ENCODE measurements around the gene HIPK4. TPM values are rescaled to one million over a fixed set of nuclear protein-coding genes. Genes with fewer than 3 reads are reported as not detected.

HIPK4 gene
- total and polyA plus RNA-seq, 2 experiments from 2014 or later = 0.21 to 0.52 TPM

GRCh38 chr19:40395956-40396355 is 6.0 kb upstream of the HIPK4 start (continued):
- TF ChIP-seq, protein P1, sequence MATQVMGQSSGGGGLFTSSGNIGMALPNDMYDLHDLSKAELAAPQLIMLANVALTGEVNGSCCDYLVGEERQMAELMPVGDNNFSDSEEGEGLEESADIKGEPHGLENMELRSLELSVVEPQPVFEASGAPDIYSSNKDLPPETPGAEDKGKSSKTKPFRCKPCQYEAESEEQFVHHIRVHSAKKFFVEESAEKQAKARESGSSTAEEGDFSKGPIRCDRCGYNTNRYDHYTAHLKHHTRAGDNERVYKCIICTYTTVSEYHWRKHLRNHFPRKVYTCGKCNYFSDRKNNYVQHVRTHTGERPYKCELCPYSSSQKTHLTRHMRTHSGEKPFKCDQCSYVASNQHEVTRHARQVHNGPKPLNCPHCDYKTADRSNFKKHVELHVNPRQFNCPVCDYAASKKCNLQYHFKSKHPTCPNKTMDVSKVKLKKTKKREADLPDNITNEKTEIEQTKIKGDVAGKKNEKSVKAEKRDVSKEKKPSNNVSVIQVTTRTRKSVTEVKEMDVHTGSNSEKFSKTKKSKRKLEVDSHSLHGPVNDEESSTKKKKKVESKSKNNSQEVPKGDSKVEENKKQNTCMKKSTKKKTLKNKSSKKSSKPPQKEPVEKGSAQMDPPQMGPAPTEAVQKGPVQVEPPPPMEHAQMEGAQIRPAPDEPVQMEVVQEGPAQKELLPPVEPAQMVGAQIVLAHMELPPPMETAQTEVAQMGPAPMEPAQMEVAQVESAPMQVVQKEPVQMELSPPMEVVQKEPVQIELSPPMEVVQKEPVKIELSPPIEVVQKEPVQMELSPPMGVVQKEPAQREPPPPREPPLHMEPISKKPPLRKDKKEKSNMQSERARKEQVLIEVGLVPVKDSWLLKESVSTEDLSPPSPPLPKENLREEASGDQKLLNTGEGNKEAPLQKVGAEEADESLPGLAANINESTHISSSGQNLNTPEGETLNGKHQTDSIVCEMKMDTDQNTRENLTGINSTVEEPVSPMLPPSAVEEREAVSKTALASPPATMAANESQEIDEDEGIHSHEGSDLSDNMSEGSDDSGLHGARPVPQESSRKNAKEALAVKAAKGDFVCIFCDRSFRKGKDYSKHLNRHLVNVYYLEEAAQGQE (IDR thresholded peaks at IDR 0.05; ENCODE audit: unreplicated experiment) = no peak
- TF ChIP-seq NANOG (IDR thresholded peaks at IDR 0.05; ENCODE audit: borderline replicate concordance) (no peak), POLR2AphosphoS5 (IDR thresholded peaks at IDR 0.05; ENCODE audit: low read depth) (no peak), CTCF (conservative IDR thresholded peaks at IDR 0.05; ENCODE audit: low read depth in 2 of 2) (no peak), JUNB (IDR thresholded peaks at IDR 0.05; ENCODE audit: unreplicated experiment) (no peak), ETS1 (IDR thresholded peaks at IDR 0.05) (no peak), STAT1 (IDR thresholded peaks at IDR 0.05; ENCODE audit: unreplicated experiment) (no peak)

DNA sequence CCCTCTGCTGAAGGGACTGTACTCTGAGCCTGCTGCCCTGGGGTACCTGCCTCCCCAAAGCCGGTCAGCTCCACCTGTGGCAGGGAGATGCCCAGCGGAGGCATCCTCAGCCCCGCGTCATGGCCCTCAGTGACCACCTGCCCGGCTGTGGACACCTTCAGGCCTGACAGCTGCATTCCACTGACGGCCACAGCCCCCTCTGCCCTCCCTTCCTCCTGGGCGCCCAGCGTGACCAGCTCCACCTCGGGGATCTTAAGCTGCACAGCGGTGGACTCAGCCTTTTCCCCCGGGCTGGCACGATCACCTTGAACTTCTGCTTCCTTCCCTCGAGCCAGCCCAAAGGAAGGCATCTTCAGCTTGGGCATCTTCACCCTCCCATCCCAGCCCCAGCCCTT is 4.8 kb upstream of the HIPK4 start:
- H3K4me3 Mint-ChIP-seq = no peak overlapping the region
- H3K36me3 Mint-ChIP-seq (ENCODE audit: low read depth) = no peaks in the 10 kb centered on the region
- H3K27me3 ChIP-seq (ENCODE audit: insufficient read depth) = peaks cover 14% of the 10 kb centered on the region
- DNase-seq (ENCODE audit: low spot score) (no peak), ATAC-seq (no peak)
- no peak overlapping the region for H2AFZ ChIP-seq
- peaks cover 29% of the 10 kb centered on the region for H3K27me3 Mint-ChIP-seq (ENCODE audit: insufficient read depth, low read depth, poor library complexity)
- no peak overlapping the region for H3K4me2 ChIP-seq
- peaks cover 4% of the 10 kb centered on the region for H3F3A ChIP-seq (replicated peaks; ENCODE audit: low read depth)
- H3K9me3 Mint-ChIP-seq = no peaks in the 10 kb centered on the region; the same call in 2 of the 3 replicates
- peaks cover 20% of the 10 kb centered on the region for H3K4me1 Mint-ChIP-seq
- no peak overlapping the region for H3K27ac ChIP-seq (ENCODE audit: low read depth)
- H3K79me2 ChIP-seq (replicated peaks; ENCODE audit: insufficient read depth) = no peaks in the 10 kb centered on the region
- no peak overlapping the region for H3K27ac Mint-ChIP-seq
- H3K4me3 ChIP-seq = no peak overlapping the region
- H3K4me1 ChIP-seq (ENCODE audit: insufficient read depth) = no peaks in the 10 kb centered on the region; the same call in 1 of the 2 replicates
- H4K20me1 ChIP-seq (replicated peaks; ENCODE audit: insufficient read depth) = no peaks in the 10 kb centered on the region
- no peaks in the 10 kb centered on the region for H3K9me2 ChIP-seq (ENCODE audit: insufficient read depth)
- H3K36me3 ChIP-seq (ENCODE audit: insufficient read depth) = no peaks in the 10 kb centered on the region
- no peak for TF ChIP-seq CREB1 (CRISPR knock-in tag; IDR thresholded peaks at IDR 0.05; ENCODE audit: low read depth)
- no peak for TF ChIP-seq CTCF (conservative IDR thresholded peaks at IDR 0.05; ENCODE audit: low read depth in 2 of 2)
- TF ChIP-seq EZH2 (IDR thresholded peaks at IDR 0.05; ENCODE audit: low read depth, unreplicated experiment) = no peak
- TF ChIP-seq POLR2AphosphoS5 (IDR thresholded peaks at IDR 0.05; ENCODE audit: low read depth) = no peak
- TF ChIP-seq ZNF331 (CRISPR knock-in tag; IDR thresholded peaks at IDR 0.05; ENCODE audit: low read depth) = no peak
- no peak for TF ChIP-seq ETS1 (IDR thresholded peaks at IDR 0.05)
- TF ChIP-seq EZH2phosphoT487 (IDR thresholded peaks at IDR 0.05; ENCODE audit: unreplicated experiment) = no peak
- TF ChIP-seq ZNF114 (CRISPR knock-in tag; IDR thresholded peaks at IDR 0.05) = no peak
- no peak for TF ChIP-seq JUNB (IDR thresholded peaks at IDR 0.05; ENCODE audit: unreplicated experiment)
- no peak for TF ChIP-seq STAT1 (IDR thresholded peaks at IDR 0.05; ENCODE audit: unreplicated experiment)
- TF ChIP-seq NANOG (IDR thresholded peaks at IDR 0.05; ENCODE audit: borderline replicate concordance) = no peak
- TF ChIP-seq, protein P1 (IDR thresholded peaks at IDR 0.05; ENCODE audit: unreplicated experiment) = no peak
